ENCODE data around the gene TTC24. TPM values are rescaled to one million over a fixed set of nuclear protein-coding genes. Genes with fewer than 3 reads are reported as not detected.

TTC24 gene
- total RNA-seq, 4 donors from 2014 or later, result not detected

GRCh38 chr1:156553860-156554485 is 25.6 kb upstream of the TTC24 start:
- in situ Hi-C loops (cut with MboI; ENCODE audit: low pct_ligation_motif_present in 1 of 4, low pct_unique_long_range_greater_than_20kb in 1 of 4, low sequenced_read_pairs in 3 of 4) (no loop called here), intact Hi-C loops (cut with DNase I; ENCODE audit: low total_unique reads) (no loop called here)
- no peaks in the 10 kb centered on the region for H3K27me3 ChIP-seq
- no peaks in the 10 kb centered on the region for H3K36me3 ChIP-seq
- DNase-seq, result no peak
- peak in 2 of 3 donors; percentile 6 to 13 for TF ChIP-seq POLR2AphosphoS5 (IDR thresholded peaks at IDR 0.05)
- no peak for TF ChIP-seq CTCF (IDR thresholded peaks at IDR 0.05)
- no peak for TF ChIP-seq EP300 (IDR thresholded peaks at IDR 0.05; ENCODE audit: low read depth)
- no peak for TF ChIP-seq POLR2A (IDR thresholded peaks at IDR 0.05)
- no peak overlapping the region for H3K27ac ChIP-seq
- H3K4me3 ChIP-seq, result no peak overlapping the region
- H3K9me3 ChIP-seq, result no peaks in the 10 kb centered on the region
- peaks cover 0 to 5% (median 0%) of the 10 kb centered on the region in 4 donors for H3K4me1 ChIP-seq
- 87 to 88% methylated on average over 1 to 6 of the region's 6 CpGs for WGBS, 2 donors (ENCODE audit: low coverage in 1 of 2)

- 79 to 86% methylated on average over 7 to 8 of the region's 8 CpGs for WGBS, 2 donors (ENCODE audit: low coverage in 1 of 2)
- H3K27ac ChIP-seq, result no peak overlapping the region
- no peak overlapping the region for H3K4me3 ChIP-seq
- no peak for DNase-seq
- no peaks in the 10 kb centered on the region for H3K9me3 ChIP-seq
- intact Hi-C loops (cut with DNase I; ENCODE audit: low total_unique reads) (no loop called here), in situ Hi-C loops (cut with MboI; ENCODE audit: low pct_ligation_motif_present in 1 of 4, low pct_unique_long_range_greater_than_20kb in 1 of 4, low sequenced_read_pairs in 3 of 4) (no loop called here)
- H3K27me3 ChIP-seq, result no peaks in the 10 kb centered on the region
- peaks cover 0 to 5% (median 0%) of the 10 kb centered on the region in 4 donors for H3K4me1 ChIP-seq
- TF ChIP-seq POLR2AphosphoS5 (IDR thresholded peaks at IDR 0.05) (no peak), POLR2A (IDR thresholded peaks at IDR 0.05) (no peak), EP300 (IDR thresholded peaks at IDR 0.05; ENCODE audit: low read depth) (no peak), CTCF (IDR thresholded peaks at IDR 0.05) (no peak)
- H3K36me3 ChIP-seq, result no peaks in the 10 kb centered on the region
Observed at GRCh38 chr1:156554971-156555370, 24.6 kb upstream of the TTC24 start.

GRCh38 chr1:156555715-156556114 is 23.8 kb upstream of the TTC24 start:
- in situ Hi-C loops (cut with MboI; ENCODE audit: low pct_ligation_motif_present in 1 of 4, low pct_unique_long_range_greater_than_20kb in 1 of 4, low sequenced_read_pairs in 3 of 4), result no loop called here
- DNase-seq, result no peak
- Histone ChIP-seq H3K9me3 (no peaks in the 10 kb centered on the region), H3K4me1 (peaks cover 0 to 5% (median 0%) of the 10 kb centered on the region in 4 donors), H3K4me3 (no peak overlapping the region), H3K27me3 (no peaks in the 10 kb centered on the region), H3K36me3 (no peaks in the 10 kb centered on the region), H3K27ac (no peak overlapping the region)
- 0 to 61% methylated on average over 1 to 2 of the region's 2 CpGs for WGBS, 2 donors (ENCODE audit: low coverage in 1 of 2)
- TF ChIP-seq POLR2A (IDR thresholded peaks at IDR 0.05) (no peak), CTCF (IDR thresholded peaks at IDR 0.05) (no peak), EP300 (IDR thresholded peaks at IDR 0.05; ENCODE audit: low read depth) (no peak), POLR2AphosphoS5 (IDR thresholded peaks at IDR 0.05) (no peak)
- intact Hi-C loops (cut with DNase I; ENCODE audit: low total_unique reads), result no loop called here

- Histone ChIP-seq H3K27me3 (no peaks in the 10 kb centered on the region), H3K4me3 (no peak overlapping the region), H3K36me3 (no peaks in the 10 kb centered on the region), H3K4me1 (peaks cover 0 to 5% (median 0%) of the 10 kb centered on the region in 4 donors), H3K27ac (no peak overlapping the region), H3K9me3 (no peaks in the 10 kb centered on the region)
- TF ChIP-seq EP300 (IDR thresholded peaks at IDR 0.05; ENCODE audit: low read depth) (no peak), CTCF (IDR thresholded peaks at IDR 0.05) (no peak), POLR2AphosphoS5 (IDR thresholded peaks at IDR 0.05) (no peak), POLR2A (IDR thresholded peaks at IDR 0.05) (no peak)
- intact Hi-C loops (cut with DNase I; ENCODE audit: low total_unique reads), result no loop called here
- no peak for DNase-seq
- in situ Hi-C loops (cut with MboI; ENCODE audit: low pct_ligation_motif_present in 1 of 4, low pct_unique_long_range_greater_than_20kb in 1 of 4, low sequenced_read_pairs in 3 of 4), result no loop called here
- 85 to 100% methylated on average over 1 to 8 of the region's 9 CpGs for WGBS, 2 donors (ENCODE audit: low coverage in 1 of 2)
Observed at GRCh38 chr1:156556354-156556753, 23.2 kb upstream of the TTC24 start.
